GM21423 (cell line): ENCODE results near the gene SMCO1.
"Not testable (repeated sequence)": the region's sequence is repeated elsewhere in the genome, so short reads cannot be mapped to it uniquely, and the experiment has no call there.

Experiments
- ATAC-seq: cut with Tn5 transposase; IDR thresholded peaks from one replicate; pipeline ENCODE4 v1.9.1; 2021; ENCODE audit warnings: mild to moderate bottlenecking, moderate library complexity; ENCODE audit not compliant: unreplicated experiment

The SMCO1 gene

DNA sequence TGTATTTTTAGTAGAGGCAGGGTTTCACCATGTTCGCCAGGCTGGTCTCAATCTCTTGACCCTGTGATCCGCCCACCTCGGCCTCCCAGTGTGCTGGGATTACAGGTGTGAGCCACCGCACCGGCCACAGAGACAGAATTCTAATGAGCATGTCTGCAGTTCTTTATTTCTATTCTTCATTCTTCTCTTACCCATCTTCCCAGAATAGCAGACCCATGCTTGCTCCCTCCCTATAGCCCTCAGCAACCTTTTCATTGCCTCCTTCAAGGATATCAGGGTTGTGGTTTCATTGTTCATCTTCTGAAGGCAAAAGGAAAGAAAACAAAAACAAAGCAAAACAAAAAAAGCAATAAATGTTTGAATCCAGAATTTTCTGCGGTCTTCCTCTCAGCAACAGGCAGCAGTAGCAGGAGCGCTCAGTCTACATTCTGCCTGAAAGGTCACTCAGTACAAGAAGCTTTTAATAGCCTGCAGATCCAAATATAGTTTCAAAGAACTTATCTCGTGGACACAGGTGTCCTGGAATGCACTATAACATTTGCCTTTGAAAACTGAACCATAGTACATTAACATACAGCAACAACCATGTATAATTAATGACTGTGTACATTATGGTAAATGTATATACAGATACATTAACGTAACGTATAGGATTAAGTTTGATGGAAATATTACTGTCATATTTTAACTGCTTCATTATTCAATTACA, at the start of gene SMCO1:
TSS of gene SMCO1 (minus strand) at position 434 of the 709 bp plus-strand sequence. CDS start at position 297, 137 bp downstream.
- ATAC-seq, result no peak

DNA sequence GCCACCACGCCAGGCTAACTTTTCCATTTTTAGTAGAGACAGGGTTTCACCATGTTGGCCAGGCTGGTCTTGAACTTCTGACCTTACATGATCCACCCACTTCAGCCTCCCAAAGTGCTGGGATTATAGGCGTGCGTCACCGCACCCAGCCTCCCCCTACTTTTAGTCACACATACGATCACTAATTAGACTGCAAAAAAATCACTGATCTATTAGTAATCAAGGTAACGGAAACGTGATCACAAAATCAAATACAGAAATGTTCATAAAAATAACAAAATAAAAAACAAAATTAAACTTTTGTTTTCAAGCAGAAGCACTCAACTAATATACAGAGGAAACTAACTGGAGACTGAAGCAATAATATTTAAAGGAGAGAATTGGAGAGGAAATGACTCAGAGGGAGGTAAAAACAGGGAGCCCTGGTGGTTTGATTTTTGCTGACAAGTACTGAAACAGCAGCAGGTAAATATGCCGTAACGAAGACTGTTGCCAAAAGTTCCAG, 48.6 kb upstream of the SMCO1 start:
- ATAC-seq, result no peak

GRCh38 chr3:196559826-196560225, 44.7 kb upstream of the SMCO1 start:
- ATAC-seq, result no peak

DNA sequence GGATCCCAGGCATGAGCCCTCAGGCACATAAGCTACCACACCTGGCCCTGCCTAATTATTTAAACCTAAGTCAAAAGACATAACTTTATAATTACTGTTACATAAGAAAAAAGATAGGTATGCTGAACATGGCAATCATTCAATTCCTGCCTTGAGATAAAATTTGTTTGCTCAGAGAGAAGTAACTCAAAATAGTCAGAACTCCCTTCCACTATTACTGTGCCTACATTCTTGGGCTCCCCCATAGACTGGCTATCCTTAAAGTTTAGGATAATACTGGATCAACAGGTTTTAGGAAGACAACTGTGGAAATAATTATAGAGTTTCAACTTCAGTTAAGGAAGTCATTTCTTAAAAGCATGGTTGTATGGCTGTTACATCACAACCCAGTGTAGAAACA, 43.3 kb upstream of the SMCO1 start:
- no peak for ATAC-seq

DNA sequence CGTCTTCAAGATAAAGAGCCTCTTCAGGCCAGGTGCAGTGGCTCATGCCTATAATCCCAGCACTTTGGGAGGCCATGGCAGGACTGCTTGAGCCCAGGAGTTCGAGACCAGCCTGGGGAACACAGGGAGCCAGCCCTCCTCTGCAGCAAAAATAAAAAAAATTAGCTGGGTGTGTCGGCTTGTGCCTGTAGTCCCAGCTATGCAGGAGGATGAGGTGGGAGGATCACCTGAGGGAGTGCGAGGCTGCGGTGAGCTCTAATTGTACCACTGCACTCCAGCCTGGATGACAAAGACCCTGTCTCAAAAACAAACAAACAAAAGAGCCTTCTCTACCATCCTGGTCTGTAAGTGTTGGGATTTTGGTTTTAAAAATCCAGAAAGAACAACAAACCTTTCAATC, 42.1 kb upstream of the SMCO1 start:
- no peak for ATAC-seq

- ATAC-seq, result no peak
These were observed 40.1 kb upstream of the SMCO1 start for GRCh38 chr3:196555295-196555694.

DNA sequence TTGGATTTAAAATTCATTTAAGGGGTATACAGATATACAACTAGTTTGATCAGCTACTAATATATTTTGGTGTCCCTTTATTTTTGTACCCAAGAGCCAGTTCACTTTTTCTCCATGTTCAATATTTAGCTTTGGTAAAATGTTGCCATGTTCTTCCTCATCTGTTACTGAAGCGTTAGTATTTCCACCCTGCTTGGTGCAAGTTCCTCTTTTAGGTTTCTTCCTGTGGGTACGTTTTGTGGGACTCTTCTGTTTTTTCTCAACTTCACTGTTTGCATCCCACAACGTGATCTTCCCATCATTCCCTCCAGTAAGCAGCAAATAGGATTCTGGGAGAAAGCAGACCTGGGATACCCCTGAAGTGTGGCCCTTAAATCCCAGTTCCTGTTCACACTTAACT, 39.1 kb upstream of the SMCO1 start:
- ATAC-seq, result no peak

- ATAC-seq, result no peak
These were observed 38.4 kb upstream of the SMCO1 start for GRCh38 chr3:196553551-196553950.

- no peak for ATAC-seq
These were observed 37.1 kb upstream of the SMCO1 start for GRCh38 chr3:196552253-196552652.

- not testable (repeated sequence) for ATAC-seq
These were observed 35.0 kb upstream of the SMCO1 start for GRCh38 chr3:196550172-196550571.

- ATAC-seq, result not testable (repeated sequence)
These were observed 34.2 kb upstream of the SMCO1 start for GRCh38 chr3:196549312-196549711.

GRCh38 chr3:196547067-196547466, 31.9 kb upstream of the SMCO1 start:
- no peak for ATAC-seq

- ATAC-seq, result no peak
These were observed 31.4 kb upstream of the SMCO1 start for GRCh38 chr3:196546537-196546936.

DNA sequence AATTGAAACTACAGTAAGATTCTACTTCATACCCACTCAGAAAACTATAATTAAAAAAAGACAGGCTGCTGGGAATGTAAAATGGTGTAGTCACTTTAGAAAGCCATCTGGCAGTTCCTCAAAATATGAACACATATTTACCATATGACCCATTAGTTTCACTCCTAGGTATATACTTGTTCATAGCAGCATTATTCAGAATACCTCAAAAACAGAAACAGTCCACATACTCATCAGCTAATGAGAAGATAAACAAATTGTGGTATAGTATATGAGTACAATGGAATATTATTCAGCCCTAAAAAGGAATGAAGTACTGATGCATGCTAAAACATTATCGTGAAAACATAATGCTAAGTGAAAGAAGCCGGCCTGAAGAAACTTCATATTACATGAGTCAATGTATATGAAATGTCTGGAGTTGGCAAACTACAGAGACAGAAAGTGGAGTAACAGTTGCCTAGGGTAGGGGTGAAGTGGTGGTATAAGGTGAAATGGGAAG, 29.4 kb upstream of the SMCO1 start:
- no peak for ATAC-seq

GRCh38 chr3:196541684-196542445, 26.7 kb upstream of the SMCO1 start:
- ATAC-seq, result no peak

GRCh38 chr3:196537319-196537984, 22.3 kb upstream of the SMCO1 start:
- ATAC-seq, result no peak

DNA sequence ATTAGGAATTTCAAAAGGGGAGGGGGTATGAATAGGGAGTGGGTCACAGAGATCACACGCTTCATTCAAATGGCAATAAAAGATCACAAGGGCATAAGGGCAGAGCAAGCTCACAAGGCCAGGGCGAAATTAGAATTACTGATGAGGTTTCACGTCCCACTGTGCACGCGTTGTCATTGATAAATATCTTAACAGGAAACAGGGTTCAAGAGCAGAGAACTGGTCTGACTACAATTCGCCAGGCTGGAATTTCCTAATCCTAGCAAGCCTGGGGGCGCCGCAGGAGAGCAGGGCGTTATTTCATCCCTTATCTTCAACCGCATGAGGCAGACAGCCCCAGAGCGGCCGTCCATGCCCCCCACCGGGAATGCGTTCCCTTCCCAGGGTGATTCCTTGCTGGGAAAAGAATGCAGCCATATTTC, 18.1 kb upstream of the SMCO1 start:
- ATAC-seq, result no peak

DNA sequence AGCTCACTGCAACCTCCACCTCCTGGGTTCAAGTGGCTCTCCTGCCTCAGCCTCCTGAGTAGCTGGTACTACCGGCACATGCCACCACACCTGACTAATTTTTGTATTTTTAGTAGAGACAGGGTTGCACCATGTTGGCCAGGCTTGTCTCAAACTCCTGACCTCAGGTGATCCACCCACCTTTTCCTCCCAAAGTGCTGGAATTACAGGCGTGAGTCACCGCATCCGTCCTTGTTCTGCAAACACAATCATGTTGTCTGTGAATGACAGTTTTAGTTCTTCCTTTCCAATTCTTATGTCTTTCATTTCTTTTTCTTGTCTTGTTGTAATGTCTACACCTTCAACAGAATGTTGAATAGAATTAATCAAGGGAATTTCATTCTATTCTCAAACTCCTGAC, 16.3 kb upstream of the SMCO1 start:
- no peak for ATAC-seq

DNA sequence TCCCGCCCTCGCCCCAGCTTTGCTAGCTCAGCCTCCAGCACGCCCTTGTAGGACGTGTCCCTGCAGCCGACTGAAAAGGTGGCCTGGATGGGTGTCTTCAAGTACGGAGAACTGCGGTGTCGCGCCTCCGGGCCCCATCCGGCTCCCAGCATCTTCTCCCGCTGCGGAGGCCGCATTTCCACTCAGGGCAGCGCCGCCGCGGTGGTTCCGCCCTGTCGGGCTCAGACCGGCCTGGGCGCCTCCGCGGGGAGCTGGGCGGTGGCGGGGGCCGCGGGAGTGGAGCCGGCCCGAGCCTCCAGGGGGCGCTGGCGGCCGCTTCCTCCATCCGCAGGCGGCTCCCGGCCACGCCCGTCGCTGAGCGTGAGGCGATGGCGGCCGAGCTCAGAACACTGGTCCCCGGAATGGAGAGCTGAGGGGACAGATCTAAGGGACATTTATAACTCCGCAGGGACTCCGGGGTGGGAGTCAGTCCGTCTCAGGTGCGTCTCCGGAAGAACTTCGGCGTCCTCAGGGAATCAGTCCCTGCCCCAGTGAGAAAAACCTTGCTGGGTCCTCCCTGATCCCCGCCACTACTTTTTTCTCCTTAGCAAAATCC, 13.6 kb upstream of the SMCO1 start:
- ATAC-seq, result peak; percentile 91

DNA sequence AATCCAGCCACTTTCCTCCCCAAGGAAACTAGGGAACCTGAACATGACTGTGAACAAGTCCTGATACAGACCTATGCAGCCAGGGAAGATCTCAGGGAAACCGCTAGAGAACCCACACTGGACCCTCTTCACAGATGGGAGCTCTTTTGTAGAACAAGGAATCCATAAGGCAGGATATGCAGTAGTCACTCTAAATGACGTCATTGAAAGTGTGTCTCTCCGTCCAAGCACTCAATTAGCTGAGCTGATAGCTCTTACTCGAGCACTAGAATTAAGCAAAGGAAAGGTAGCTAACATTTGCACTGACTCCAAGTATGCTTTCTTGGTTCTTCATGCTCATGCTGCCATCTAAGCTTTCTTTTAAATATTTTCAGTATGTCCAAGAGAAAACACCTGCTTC, 10.0 kb upstream of the SMCO1 start:
- no peak for ATAC-seq

- no peak for ATAC-seq
These were observed 9.4 kb upstream of the SMCO1 start for GRCh38 chr3:196524527-196524926.
